ENCODE data around the gene TLR7. TPM values are rescaled to one million over a fixed set of nuclear protein-coding genes. Genes with fewer than 3 reads are reported as not detected.

Gene TLR7
- total RNA-seq, 1 experiment from 2014 or later = not detected

DNA sequence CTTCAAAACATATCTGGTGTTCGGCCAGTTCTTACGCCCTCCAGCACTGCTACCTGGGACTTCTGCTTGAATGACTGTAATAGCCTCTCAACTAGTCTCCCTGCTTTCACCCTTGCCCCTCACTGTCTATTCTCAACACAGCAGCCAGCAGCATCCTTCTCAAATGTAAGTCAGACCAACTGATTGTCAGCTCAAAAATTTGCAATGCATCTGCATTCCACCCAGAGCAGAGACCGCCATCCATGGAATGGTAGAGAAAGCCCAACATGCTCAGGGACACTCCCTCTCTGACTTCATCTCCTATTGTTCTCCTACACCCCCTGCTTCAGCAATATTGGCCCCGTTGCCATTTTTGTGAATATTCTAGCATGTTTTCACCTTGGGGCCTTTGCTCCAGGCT, 5.9 kb downstream of the TLR7 start:
- no peak overlapping the region for H2AFZ ChIP-seq (ENCODE audit: low read length)
- H2BK15ac ChIP-seq (ENCODE audit: low read depth, low read length) = no peak overlapping the region
- no peaks in the 10 kb centered on the region for H3K79me2 ChIP-seq (ENCODE audit: insufficient read depth, low read length)
- no peak overlapping the region for H4K5ac ChIP-seq (ENCODE audit: insufficient read length, low read depth, low read length)
- no peak overlapping the region for H3K4me2 ChIP-seq (ENCODE audit: insufficient read depth, insufficient read length, low read length)
- H2BK12ac ChIP-seq (ENCODE audit: insufficient read length, low read depth, low read length) = no peak overlapping the region
- H3K23ac ChIP-seq (ENCODE audit: insufficient read length, low read depth, low read length) = no peak overlapping the region
- H3K27me3 ChIP-seq (ENCODE audit: insufficient read depth, low read length) = no peaks in the 10 kb centered on the region
- no CpG with 5 or more reads among the region's 4 CpGs for WGBS (ENCODE audit: extremely low coverage, insufficient read length, low lambda C conversion rate)
- H3K18ac ChIP-seq (ENCODE audit: insufficient read length, low read depth, low read length) = no peak overlapping the region
- no peak overlapping the region for H3K9ac ChIP-seq (ENCODE audit: extremely low read depth, insufficient read length, low read length)
- H3K23me2 ChIP-seq (ENCODE audit: insufficient read length, low read depth, low read length, poor library complexity, severe bottlenecking) = no peaks in the 10 kb centered on the region
- H3K27ac Mint-ChIP-seq = no peak overlapping the region
- no peak overlapping the region for H4K8ac ChIP-seq (replicated peaks; ENCODE audit: insufficient read length, low read depth, low read length)
- no peak overlapping the region for H2BK5ac ChIP-seq (ENCODE audit: insufficient read length, low read length)
- H3K79me1 ChIP-seq (ENCODE audit: insufficient read depth, low read depth, low read length, poor library complexity, severe bottlenecking) = no peaks in the 10 kb centered on the region
- DNase-seq = no peak
- no peak overlapping the region for H3K56ac ChIP-seq (ENCODE audit: insufficient read length, low read depth, low read length)
- no peak overlapping the region for H3K4ac ChIP-seq (ENCODE audit: low read depth, low read length)
- no peak overlapping the region for H2BK120ac ChIP-seq (ENCODE audit: low read depth, low read length, poor library complexity, severe bottlenecking)
- H3K14ac ChIP-seq (ENCODE audit: insufficient read depth, low read length) = no peak overlapping the region
- no peak overlapping the region for H2AK5ac ChIP-seq (ENCODE audit: insufficient read length, low read length)
- no peak overlapping the region for H3K4me3 Mint-ChIP-seq
- H3K27ac ChIP-seq (ENCODE audit: insufficient read length, low read depth, low read length) = no peak overlapping the region
- TF ChIP-seq, protein P1, sequence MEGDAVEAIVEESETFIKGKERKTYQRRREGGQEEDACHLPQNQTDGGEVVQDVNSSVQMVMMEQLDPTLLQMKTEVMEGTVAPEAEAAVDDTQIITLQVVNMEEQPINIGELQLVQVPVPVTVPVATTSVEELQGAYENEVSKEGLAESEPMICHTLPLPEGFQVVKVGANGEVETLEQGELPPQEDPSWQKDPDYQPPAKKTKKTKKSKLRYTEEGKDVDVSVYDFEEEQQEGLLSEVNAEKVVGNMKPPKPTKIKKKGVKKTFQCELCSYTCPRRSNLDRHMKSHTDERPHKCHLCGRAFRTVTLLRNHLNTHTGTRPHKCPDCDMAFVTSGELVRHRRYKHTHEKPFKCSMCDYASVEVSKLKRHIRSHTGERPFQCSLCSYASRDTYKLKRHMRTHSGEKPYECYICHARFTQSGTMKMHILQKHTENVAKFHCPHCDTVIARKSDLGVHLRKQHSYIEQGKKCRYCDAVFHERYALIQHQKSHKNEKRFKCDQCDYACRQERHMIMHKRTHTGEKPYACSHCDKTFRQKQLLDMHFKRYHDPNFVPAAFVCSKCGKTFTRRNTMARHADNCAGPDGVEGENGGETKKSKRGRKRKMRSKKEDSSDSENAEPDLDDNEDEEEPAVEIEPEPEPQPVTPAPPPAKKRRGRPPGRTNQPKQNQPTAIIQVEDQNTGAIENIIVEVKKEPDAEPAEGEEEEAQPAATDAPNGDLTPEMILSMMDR (conservative IDR thresholded peaks at IDR 0.05) = no peak
- no peaks in the 10 kb centered on the region for H3K4me1 ChIP-seq (ENCODE audit: insufficient read depth, low read length)
- H3T11ph ChIP-seq (ENCODE audit: low read length) = no peak overlapping the region
- no peaks in the 10 kb centered on the region for H3K9me3 ChIP-seq (ENCODE audit: control insufficient read depth, low read depth, low read length)
- no peak overlapping the region for H4K91ac ChIP-seq (ENCODE audit: insufficient read length, low read depth, low read length)
- peaks cover 9 to 13% of the 10 kb centered on the region in 2 experiments for H3K4me1 Mint-ChIP-seq
- peaks cover 57 to 59% of the 10 kb centered on the region in 2 experiments for H3K9me3 Mint-ChIP-seq
- H4K20me1 ChIP-seq (ENCODE audit: control insufficient read depth, insufficient read depth, insufficient read length) = no peaks in the 10 kb centered on the region
- H3K27me3 Mint-ChIP-seq (ENCODE audit: low read depth) = no peaks in the 10 kb centered on the region
- no peak overlapping the region for H2BK20ac ChIP-seq (ENCODE audit: low read depth, low read length, poor library complexity, severe bottlenecking)
- H3K36me3 Mint-ChIP-seq (ENCODE audit: insufficient read depth in 1 of 3, low read depth in 3 of 3) = no peaks in the 10 kb centered on the region; a peak in 1 of 7 replicates
